HG03039 (cell line): ENCODE results near the gene MBD2.
"Not testable (repeated sequence)": the region's sequence is repeated elsewhere in the genome, so short reads cannot be mapped to it uniquely, and the experiment has no call there.

ENCODE experiments used
- ATAC-seq: cut with Tn5 transposase; IDR thresholded peaks from one replicate; pipeline ENCODE4 v1.9.1; 2021; ENCODE audit warnings: mild to moderate bottlenecking, moderate library complexity; ENCODE audit not compliant: unreplicated experiment

The MBD2 gene, protein sequence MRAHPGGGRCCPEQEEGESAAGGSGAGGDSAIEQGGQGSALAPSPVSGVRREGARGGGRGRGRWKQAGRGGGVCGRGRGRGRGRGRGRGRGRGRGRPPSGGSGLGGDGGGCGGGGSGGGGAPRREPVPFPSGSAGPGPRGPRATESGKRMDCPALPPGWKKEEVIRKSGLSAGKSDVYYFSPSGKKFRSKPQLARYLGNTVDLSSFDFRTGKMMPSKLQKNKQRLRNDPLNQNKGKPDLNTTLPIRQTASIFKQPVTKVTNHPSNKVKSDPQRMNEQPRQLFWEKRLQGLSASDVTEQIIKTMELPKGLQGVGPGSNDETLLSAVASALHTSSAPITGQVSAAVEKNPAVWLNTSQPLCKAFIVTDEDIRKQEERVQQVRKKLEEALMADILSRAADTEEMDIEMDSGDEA

DNA sequence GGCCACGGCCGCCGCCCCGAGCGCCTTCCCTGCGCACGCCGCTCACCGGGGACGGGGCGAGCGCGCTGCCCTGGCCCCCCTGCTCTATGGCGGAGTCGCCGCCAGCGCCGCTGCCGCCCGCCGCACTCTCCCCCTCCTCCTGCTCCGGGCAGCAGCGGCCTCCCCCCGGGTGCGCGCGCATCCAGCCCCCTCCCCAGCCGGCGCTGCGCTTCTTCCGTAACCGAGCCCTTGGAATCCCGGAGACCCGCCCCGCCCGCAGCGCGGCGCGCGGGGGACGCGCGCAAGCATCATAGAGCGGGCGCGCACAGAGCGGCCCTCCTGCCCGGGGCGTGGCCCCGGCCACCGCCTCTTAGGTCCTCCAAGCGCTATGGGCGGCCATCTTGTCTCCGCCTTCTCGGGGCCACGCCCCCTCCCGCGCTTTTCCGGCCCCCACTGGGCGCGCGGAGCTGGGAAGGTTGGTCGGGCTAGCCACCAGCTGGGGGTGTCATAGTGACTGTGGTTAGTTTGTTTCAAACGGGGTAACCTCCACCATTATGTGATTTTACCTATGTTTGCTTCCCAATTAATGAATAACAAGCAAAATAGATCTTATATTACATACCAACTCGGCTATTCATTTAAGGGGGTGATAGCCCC, at the start of gene MBD2:
MBD2 (minus strand) TSS at position 291 of the 636 bp plus-strand sequence; CDS start at position 181, 110 bp downstream.
- ATAC-seq, result peak; percentile 92

DNA sequence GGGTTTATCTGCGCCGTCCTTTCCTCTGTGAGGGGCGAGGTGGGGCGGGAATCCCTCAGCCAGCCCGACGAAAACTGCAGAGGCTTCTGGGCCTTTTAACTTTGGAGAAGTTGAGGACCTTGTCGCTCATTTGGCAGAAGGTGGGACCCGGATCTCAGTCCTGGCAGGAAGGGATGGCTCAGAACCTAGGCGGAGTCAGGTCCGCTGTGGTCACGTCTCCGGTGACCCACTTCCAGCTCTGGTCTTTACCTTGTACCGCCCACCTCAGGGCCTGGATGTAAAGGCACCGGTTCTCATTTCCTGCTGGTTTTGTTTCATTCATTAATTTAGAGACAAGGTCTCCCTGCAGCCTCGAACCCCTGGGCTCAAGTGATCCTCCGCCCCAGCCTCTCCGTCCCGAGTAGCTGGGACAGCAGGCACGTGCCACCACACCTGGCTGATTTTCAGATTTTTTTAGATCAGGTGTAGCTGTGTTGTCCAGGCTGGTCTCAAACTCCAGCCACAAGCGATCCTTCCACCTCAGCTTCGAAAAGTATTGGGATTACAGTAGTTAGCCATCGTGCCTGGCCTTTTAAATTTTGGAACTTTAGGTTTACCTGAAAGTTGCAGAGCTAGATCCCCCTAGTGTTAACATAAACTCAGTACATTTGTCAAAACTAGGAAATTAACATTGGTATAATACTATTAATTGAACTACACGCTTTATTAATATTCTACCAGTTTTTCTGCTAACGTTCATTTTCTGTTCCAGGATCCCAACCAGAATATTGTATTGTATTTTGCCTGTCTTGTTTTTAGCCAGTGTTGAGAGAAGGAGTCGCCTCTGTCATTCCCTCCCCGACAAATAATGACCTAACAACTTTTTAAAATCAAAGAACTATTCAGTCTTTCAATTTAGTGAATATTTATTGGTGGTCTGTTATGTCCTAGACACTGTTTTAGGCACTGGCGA, 45.7 kb upstream of the MBD2 start:
- peak; percentile 33 for ATAC-seq

DNA sequence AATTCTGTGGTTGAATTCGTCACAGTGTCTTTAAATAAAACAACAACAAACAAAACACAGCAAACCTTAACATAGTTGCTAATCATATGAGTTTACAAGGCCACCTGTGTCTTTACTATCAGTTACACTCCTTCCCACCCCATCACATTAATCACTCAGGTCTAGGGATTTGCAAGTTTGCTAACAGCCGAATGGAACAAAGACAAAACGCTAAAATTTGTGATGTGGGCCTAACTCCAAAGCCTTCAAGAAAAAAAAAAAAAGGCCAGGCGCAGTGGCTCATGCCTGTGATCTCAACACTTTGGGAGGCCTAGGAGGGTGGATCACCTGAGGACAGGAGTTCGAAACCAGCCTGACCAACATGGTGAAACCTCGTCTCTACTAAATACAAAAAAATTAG, 44.3 kb upstream of the MBD2 start:
- no peak for ATAC-seq

DNA sequence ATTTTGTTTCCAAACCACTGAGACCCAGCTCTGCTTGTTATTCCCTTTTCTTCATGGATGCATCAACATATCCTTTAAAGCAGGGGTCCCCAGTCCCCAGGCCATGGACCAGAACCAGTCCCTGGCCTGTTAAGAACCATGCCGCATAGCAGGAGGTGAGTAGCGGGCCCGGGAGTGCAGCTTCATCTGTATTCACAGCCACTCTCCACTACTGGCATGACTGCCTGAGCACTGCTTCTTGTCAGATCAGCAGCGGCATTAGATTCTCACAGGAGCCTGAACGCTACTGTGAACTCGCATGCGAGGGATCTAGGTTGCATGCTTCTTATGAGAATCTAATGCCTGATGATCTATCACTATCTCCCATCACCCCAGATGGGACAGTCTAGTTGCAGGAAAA, 43.2 kb upstream of the MBD2 start:
- no peak for ATAC-seq

DNA sequence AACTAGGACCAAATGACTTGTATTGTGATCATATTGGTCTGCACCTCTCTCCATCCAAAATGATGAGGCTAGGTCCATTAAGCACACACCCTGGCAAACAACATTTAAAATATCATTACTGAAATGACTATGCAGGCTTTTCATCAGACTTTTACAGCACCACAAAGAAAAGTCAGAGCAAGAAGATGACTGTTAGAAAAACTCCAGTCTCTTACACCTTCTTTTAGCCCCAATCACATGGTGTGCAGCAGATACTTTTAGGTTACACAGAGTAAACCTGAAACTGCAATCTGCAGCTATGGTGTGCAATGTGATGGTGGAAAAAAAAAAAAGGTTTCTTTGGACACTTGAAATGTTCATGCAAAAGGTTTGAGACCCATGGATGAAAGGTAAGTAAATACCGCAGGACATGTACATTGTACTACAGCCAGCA, 39.5 kb upstream of the MBD2 start:
- ATAC-seq, result peak; percentile 79

DNA sequence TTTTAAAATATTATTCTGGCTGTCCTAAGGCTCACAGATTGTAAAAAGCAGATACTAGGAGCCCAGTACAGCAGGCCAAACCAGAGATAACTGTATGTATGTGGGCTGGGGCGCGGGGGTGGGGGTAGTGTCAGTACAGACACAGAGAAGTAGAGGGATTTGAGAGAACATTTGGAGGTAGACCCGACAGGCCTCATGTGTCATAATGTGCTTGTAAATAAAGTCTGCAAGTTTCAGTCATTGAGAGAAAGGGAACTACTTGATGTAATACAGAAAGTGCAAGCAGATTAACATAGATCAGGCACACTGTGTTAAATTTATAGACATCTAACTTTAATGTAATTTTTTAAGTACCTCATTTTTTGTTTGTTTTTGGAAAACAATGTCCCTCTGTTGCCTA, 37.4 kb upstream of the MBD2 start:
- ATAC-seq, result peak; percentile 61

DNA sequence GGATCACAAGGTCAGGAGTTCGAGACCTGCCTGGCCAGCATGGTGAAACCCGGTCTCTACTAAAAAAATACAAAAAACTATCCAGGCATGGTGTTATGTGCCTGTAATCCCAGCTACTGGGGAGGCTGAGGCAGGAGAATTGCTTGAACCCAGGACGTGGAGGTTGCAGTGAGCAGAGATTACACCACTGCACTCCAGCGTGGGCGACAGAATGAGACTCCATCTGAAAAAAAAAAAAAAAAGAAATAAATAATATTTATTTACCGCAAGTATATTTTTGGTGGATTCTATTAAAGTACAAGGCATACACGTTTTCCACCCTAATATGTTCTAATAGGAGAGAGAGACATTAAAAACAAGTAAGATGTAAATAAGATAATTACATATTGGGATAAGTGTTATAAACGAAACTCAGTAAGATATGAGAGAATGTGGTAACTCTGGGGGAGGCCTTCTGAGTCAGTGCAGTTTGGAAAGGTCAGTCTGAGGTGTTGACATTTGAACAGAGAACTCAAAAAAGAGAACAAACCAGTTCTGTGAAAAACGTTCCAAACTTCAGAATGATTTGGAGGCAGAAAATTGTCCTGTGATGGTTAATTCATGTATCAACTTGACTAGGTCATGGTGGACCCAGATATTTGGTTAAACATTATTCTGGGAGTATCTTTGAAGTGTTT, 36.1 kb upstream of the MBD2 start:
- ATAC-seq, result no peak

DNA sequence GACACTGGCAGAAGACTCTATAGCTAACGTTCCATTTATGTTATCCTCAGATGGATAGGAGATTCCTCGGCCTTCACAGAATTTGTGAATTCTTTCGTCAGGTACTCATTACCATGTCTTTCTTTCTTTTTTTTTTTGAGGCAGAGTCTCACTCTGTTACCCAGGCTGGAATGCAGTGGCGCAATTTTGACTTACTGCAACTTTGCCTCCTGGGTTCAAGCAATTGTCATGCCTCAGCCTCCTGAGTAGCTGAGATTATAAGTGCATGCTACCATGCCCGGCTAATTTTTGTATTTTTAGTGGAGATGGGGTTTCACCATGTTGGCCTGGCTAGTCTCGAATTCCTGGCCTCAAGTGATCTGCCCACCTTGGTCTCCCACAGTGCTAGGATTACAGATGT, 33.3 kb upstream of the MBD2 start:
- ATAC-seq, result not testable (repeated sequence)

DNA sequence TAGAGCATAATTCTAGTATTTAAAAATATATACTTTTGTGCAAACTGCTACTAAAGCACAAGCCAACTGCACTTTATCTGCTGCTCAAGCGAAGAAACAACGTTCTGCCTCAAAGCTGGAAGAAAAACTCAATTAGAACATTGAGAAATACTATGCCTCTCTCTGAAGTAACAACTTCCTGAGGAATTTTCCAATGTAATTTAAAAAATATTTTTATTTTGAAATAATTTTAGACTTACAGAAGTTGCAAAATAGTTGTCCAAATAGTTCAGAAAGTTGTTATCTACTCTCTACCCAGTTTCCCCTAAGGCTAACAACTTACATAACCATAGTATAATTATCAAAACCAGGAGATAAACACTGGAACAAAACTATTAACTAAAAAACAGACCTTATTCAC, 32.5 kb upstream of the MBD2 start:
- ATAC-seq, result no peak

DNA sequence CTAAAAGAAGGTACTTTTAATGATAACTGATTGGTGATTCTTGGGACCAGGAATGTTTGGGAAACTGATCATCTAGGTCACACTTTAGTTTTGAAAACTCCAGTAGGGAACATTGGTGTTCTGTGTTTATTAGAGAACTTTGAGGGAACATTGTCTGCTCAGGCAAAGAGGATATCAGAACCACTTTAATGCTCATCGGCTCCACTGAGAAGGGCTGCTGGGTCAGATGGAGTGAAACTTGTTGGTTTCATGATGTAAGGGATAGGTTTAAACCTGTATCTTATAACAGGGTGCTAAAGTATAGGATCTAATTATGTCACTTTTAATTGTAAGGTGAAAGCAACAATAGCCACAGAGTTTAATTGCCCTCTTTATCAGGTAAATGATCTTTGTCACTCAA, 30.7 kb upstream of the MBD2 start:
- ATAC-seq, result no peak

DNA sequence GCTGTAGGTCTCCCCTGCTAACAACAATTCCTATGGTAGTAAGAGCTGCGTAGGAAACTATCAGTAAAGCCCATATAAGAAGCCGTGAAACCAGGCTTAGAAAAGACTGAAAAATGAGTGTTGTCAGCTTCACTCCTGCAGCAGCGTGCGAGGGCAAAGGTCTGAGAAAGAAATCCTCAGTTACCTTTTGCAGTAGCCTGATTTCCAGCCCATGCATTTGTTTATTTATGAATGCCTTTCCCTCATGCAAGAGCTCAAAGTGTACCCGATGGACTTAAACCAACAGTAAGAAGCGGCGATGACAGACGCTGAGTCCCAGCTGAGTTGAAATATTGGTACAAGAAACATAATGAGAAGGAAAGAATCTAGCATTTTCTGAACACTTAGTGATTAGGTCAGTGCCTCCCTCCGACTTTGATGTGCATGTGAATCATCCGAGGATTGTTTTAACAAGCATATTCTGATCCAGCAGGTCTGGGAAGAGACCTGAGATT, 29.8 kb upstream of the MBD2 start:
- no peak for ATAC-seq

DNA sequence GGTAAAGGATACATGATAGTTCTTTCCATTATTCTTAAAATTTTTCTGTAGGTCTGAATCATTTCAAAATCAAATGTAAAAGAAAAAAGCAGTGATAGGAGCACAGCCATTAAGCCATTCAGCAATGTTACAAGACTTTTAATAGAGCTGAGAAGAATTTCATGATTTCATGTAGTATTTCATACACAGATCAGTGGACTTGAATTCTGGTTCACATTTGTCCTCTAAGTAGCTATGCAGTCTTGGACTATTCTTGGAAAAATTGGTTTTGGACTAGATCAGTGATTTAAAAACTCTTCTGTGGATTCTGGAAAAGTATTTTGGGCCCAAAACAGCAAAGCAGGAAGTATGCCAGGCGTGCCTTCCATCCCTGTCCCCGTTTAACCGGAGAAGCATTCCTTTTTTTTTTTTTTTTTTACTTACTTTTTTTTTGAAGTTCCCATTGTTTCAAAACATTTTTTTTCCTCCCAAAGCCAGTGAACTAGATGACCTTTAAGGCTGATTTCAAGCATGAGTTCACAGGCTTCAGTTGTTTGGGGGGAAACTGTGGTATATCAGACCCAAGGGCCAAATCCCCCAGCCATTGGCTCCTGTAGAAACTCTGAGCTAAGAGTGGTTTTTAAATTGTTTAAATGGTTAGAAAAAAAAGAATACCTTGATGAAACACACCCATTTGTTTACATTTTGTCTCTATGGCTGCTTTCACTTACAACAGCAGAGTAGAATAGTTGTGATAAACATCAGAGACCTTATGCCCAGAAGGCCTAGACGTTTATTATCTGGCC, 27.3 kb upstream of the MBD2 start:
- ATAC-seq, result no peak

DNA sequence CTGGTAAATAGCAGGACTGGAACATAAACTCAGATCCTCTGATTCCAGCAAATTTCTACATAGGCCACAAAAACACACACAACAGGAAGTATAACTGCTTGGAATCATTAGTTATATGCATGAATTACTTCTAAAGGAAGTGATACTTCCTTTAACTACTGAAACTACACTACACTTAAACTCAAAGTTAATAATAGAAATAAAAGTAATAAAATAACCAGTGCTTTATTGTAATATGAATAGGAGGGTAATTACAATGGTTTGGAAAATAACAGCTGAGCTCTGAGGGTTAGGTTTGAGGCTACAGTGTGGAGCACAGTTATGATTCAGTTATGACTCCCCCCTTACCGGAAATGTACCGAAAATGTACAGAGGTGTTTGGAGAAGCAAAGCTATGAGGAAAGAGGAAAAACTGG, 26.4 kb upstream of the MBD2 start:
- ATAC-seq, result peak; percentile 77

DNA sequence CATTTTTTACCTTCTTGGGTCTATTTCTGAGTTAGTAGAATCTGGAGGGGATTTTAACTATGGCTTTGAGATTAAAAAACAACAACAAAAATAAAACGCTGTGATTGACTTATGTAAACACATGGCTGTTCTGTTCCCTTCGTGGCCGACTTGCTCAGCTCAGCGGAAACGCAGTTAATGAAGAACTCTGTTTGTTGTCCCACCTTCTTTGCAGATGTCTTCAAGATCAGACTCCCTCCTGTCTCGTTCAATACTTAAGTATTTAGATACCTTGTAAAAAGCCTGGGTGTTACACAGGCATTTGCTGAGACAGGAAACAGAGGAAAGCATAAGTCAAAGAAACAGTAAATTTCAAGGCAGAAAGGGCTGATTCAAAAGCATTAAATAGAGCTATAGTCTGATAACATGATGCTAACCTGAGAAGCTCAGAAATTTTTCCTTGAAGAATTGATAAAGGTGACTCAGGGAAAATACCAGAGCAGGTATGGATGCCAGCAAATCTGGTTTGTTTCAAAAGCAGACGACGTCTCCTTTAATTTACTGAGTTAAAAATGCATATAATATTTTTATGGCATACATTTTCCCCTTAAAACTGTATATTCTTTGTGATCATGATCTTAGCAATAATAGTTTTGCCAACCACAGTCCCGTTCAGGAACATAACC, 23.2 kb upstream of the MBD2 start:
- no peak for ATAC-seq

DNA sequence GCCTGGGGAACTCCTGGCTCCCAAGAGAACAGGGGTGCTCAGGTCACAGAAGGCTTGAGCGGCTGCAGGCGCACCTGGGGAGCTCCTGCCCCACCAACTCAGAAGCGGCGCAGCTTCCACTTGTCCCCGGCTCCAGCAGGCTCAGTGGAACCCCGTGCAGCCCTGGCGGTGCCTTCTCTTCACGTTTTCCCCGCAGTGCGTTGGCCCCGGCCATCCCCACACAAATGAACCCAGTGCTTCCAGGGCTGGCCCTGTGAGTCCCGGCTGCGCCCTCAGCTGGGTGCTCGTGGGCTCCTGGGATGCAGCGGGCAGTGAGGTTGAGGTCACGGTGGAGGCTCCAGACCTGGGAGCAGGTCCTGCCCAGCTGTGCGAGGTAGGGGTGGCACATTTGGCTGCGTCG, 17.9 kb upstream of the MBD2 start:
- no peak for ATAC-seq

DNA sequence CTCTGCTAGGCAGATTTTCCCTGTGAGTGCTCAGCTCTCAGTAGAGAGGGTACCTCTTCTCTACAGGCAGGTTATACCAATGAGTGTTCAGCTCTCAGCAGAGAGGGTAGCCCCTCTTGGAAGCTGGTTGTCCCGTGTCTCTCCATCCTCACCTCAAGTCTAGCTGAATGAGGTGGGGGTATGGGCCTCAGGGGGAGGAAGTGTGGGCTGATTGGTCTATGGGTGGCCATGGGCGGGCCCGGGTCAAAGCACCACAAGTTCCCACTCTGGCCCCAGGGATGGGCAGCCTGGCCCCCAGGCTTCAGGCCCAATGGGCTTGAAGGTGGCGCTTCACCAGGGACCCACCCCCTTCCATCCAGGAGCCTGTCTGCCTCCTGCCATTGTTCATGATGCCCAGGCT, 17.0 kb upstream of the MBD2 start:
- ATAC-seq, result no peak

DNA sequence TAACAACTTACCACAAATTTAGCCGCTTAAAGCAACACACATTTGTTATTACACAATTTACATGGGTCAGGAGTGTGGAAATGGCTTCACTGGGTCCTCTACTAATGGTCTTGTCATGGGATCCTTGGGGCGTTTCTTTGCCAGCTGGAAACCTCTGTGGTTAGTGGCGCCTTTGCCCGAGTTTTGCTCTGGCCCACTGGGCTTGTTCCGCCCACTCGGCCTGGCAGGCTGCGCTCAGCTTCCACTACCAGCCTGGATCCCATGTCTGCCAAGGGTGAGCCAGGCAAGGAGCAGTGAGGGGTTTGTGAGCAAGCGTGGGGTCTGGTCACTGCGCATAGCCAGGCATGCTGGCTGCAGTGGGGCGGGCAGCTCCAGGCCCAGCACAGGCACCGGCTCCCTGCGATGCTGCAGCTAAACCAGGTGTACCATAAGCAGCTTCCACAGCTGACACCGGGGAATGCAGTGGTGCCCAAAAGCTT, 16.2 kb upstream of the MBD2 start:
- ATAC-seq, result no peak

DNA sequence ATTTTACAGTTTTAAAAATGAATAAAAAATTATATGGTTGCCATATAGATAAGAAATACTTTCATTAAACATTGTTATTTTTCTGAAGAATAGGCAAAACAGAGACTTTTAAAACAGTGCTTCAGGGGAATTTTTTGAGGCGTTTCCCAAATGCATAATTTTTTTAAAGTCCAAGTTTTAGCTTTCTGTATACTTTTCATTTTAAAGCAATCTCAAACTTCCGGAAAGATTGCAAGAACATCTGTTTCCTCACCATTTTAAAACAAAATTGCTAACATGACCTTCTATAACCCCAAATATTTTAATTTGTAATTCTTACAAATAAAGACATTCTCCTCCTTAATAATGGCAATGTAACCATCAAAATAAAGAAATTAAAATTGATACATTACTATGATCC, 15.1 kb upstream of the MBD2 start:
- no peak for ATAC-seq

DNA sequence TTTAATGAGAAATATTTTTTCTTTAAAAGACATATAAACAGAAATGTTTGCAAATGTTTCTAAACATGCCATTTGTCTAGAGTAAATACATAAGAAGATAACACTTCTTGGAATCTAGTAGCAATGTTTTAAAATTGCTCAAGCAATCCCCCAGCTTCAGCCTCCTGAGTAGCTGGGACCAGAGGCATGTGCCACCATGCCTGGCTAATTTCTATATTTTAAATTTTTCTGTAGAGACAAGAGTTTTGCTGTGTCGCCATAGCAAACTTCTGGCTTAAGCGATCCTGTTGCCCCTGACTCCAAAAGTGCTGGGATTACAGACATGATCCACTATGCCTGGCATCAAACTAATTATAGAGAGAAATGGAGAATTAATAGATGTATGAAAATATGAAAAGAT, 14.6 kb upstream of the MBD2 start:
- ATAC-seq, result no peak
